H9 (cell line): ENCODE results near the gene RAB27B. TPM values are rescaled to one million over a fixed set of nuclear protein-coding genes. Genes with fewer than 3 reads are reported as not detected.

Experiments used
- DNase-seq: peaks from one replicate; pipeline ENCODE4 v3.0.0-alpha.2; 2017
- H2AFZ ChIP-seq: one replicate; pipeline ENCODE4 v1.6.1; 2013; ENCODE audit warnings: mild to moderate bottlenecking, low read length, control low read depth, moderate library complexity
- H2AK5ac ChIP-seq: 2 replicates; pipeline ENCODE4 v1.6.1; 2013; ENCODE audit warnings: low read length, control low read depth, mixed read lengths; ENCODE audit not compliant: insufficient read length
- H2BK120ac ChIP-seq: one replicate; pipeline ENCODE4 v1.6.1; 2013; ENCODE audit warnings: low read depth, mild to moderate bottlenecking, low read length, control low read depth, inconsistent platforms; ENCODE audit not compliant: poor library complexity, severe bottlenecking
- H2BK12ac ChIP-seq: 2 replicates; pipeline ENCODE4 v1.6.1; 2013; ENCODE audit warnings: low read length, control low read depth, mixed read lengths, low read depth; ENCODE audit not compliant: insufficient read length
- H2BK15ac ChIP-seq: 2 replicates; pipeline ENCODE4 v1.6.1; 2013; ENCODE audit warnings: low read depth, low read length, control low read depth
- H2BK20ac ChIP-seq: one replicate; pipeline ENCODE4 v1.6.1; 2013; ENCODE audit warnings: low read depth, mild to moderate bottlenecking, low read length, control low read depth, inconsistent platforms; ENCODE audit not compliant: poor library complexity, severe bottlenecking
- H2BK5ac ChIP-seq: 2 replicates; pipeline ENCODE4 v1.6.1; 2013; ENCODE audit warnings: low read length, control low read depth, mixed read lengths; ENCODE audit not compliant: insufficient read length
- H3K14ac ChIP-seq: 2 replicates; pipeline ENCODE4 v1.6.1; 2013; ENCODE audit warnings: low read length, control low read depth; ENCODE audit not compliant: insufficient read depth
- H3K18ac ChIP-seq: 2 replicates; pipeline ENCODE4 v1.6.1; 2013; ENCODE audit warnings: low read depth, mild to moderate bottlenecking, mixed read lengths, low read length, control low read depth; ENCODE audit not compliant: insufficient read length
- H3K23ac ChIP-seq: 2 replicates; pipeline ENCODE4 v1.6.1; 2013; ENCODE audit warnings: low read length, control low read depth, mixed read lengths, low read depth; ENCODE audit not compliant: insufficient read length
- H3K23me2 ChIP-seq: 2 replicates; pipeline ENCODE4 v1.6.1; 2013; ENCODE audit warnings: low read depth, mild to moderate bottlenecking, mixed read lengths, low read length, control low read depth; ENCODE audit not compliant: insufficient read length, poor library complexity, severe bottlenecking
- H3K27ac ChIP-seq: 2 replicates; pipeline ENCODE4 v1.5.1; 2013; ENCODE audit warnings: low read length, control low read depth, mixed read lengths, low read depth; ENCODE audit not compliant: insufficient read length
- H3K27me3 ChIP-seq: 2 replicates; pipeline ENCODE4 v1.6.1; 2013; ENCODE audit warnings: low read length, control low read depth, inconsistent platforms; ENCODE audit not compliant: insufficient read depth
- H3K4ac ChIP-seq: 2 replicates; pipeline ENCODE4 v1.6.1; 2013; ENCODE audit warnings: low read depth, mild to moderate bottlenecking, control low read depth, inconsistent platforms, low read length, moderate library complexity
- H3K4me1 ChIP-seq: 2 replicates; pipeline ENCODE4 v1.6.1; 2013; ENCODE audit warnings: low read length, control low read depth, inconsistent platforms; ENCODE audit not compliant: insufficient read depth
- H3K4me2 ChIP-seq: 2 replicates; pipeline ENCODE4 v1.6.1; 2013; ENCODE audit warnings: low read length, control low read depth, mixed read lengths; ENCODE audit not compliant: insufficient read length, insufficient read depth
- H3K56ac ChIP-seq: 2 replicates; pipeline ENCODE4 v1.6.1; 2013; ENCODE audit warnings: low read depth, mild to moderate bottlenecking, mixed read lengths, low read length, control low read depth; ENCODE audit not compliant: insufficient read length
- H3K79me1 ChIP-seq: 2 replicates; pipeline ENCODE4 v1.6.1; 2013; ENCODE audit warnings: low read depth, mild to moderate bottlenecking, moderate library complexity, low read length, control low read depth, inconsistent platforms; ENCODE audit not compliant: insufficient read depth, poor library complexity, severe bottlenecking
- H3K79me2 ChIP-seq: 2 replicates; pipeline ENCODE4 v1.6.1; 2013; ENCODE audit warnings: low read length, control low read depth, inconsistent platforms; ENCODE audit not compliant: insufficient read depth
- H3K9ac ChIP-seq: 2 replicates; pipeline ENCODE4 v1.6.1; 2013; ENCODE audit warnings: low read length, control low read depth, mixed read lengths; ENCODE audit not compliant: insufficient read length; ENCODE audit errors: extremely low read depth
- H3K9me3 ChIP-seq: one replicate; pipeline ENCODE4 v1.6.1; 2013; ENCODE audit warnings: low read depth, low read length, inconsistent platforms; ENCODE audit not compliant: control insufficient read depth
- H3T11ph ChIP-seq: one replicate; pipeline ENCODE4 v1.6.1; 2013; ENCODE audit warnings: mild to moderate bottlenecking, low read length, control low read depth, inconsistent platforms
- H4K20me1 ChIP-seq: one replicate; pipeline ENCODE4 v1.6.1; 2013; ENCODE audit not compliant: control insufficient read depth, insufficient read length, insufficient read depth
- H4K5ac ChIP-seq: 2 replicates; pipeline ENCODE4 v1.6.1; 2013; ENCODE audit warnings: low read depth, mild to moderate bottlenecking, mixed read lengths, low read length, control low read depth; ENCODE audit not compliant: insufficient read length
- H4K8ac ChIP-seq: replicated peaks from 2 replicates; pipeline ENCODE4 v1.6.1; 2013; ENCODE audit warnings: low read length, control low read depth, mixed read lengths, low read depth; ENCODE audit not compliant: insufficient read length
- H4K91ac ChIP-seq: 2 replicates; pipeline ENCODE4 v1.6.1; 2013; ENCODE audit warnings: low read depth, mild to moderate bottlenecking, moderate library complexity, mixed read lengths, low read length, control low read depth; ENCODE audit not compliant: insufficient read length
- H3K27ac Mint-ChIP-seq, 3 experiments: 2 replicates in 2 of 3; 3 replicates in 1 of 3; pipeline ENCODE4 v1.8.0; 2020 to 2021; ENCODE audit warnings: mixed read lengths in 3 of 3, mild to moderate bottlenecking in 1 of 3, moderate library complexity in 1 of 3
- H3K27me3 Mint-ChIP-seq: 2 replicates; pipeline ENCODE4 v1.8.0; 2021; ENCODE audit warnings: low read depth, mild to moderate bottlenecking, moderate library complexity, mixed read lengths
- H3K36me3 Mint-ChIP-seq, 3 experiments: 2 replicates in 2 of 3; 3 replicates in 1 of 3; pipeline ENCODE4 v1.8.0; 2020 to 2021; ENCODE audit warnings: low read depth in 3 of 3, mixed read lengths in 3 of 3; ENCODE audit not compliant: insufficient read depth in 1 of 3
- H3K4me1 Mint-ChIP-seq, 2 experiments: 2 replicates each; pipeline ENCODE4 v1.8.0; 2020; ENCODE audit warnings: mixed read lengths in 2 of 2
- H3K4me3 Mint-ChIP-seq, 2 experiments: 2 replicates in 1 of 2; 3 replicates in 1 of 2; pipeline ENCODE4 v1.8.0; 2020 to 2021; ENCODE audit warnings: mild to moderate bottlenecking in 2 of 2, mixed read lengths in 2 of 2, moderate library complexity in 1 of 2
- H3K9me3 Mint-ChIP-seq, 2 experiments: 2 replicates in 1 of 2; 3 replicates in 1 of 2; pipeline ENCODE4 v1.8.0; 2020; ENCODE audit warnings: mild to moderate bottlenecking in 2 of 2, mixed read lengths in 2 of 2, moderate library complexity in 1 of 2
- CTCF ChIP-seq: fragments of 200-600 bp; sonication (generic); conservative IDR thresholded peaks from 3 replicates; pipeline ENCODE4 v1.8.0; 2021; ENCODE audit warnings: antibody characterized with exemption, mild to moderate bottlenecking
- WGBS: extraction: QIAGEN DNeasy Blood & Tissue Kit; methylation state at CpG from one replicate; pipeline ENCODE4 v1.1.7; 2013; ENCODE audit warnings: missing lambda C conversion rate, low lambda C conversion rate, mixed read lengths; ENCODE audit not compliant: insufficient read length; ENCODE audit errors: extremely low coverage; 5-methylcytosine and 5-hydroxymethylcytosine counted together
- total RNA-seq: library from RNA; stranded (reverse); gene quantifications from 2 replicates; pipeline ENCODE4 v1.2.1, GENCODE V29; 2021

RAB27B gene
- total RNA-seq, 1 experiment from 2014 or later, result 0.15 TPM

DNA sequence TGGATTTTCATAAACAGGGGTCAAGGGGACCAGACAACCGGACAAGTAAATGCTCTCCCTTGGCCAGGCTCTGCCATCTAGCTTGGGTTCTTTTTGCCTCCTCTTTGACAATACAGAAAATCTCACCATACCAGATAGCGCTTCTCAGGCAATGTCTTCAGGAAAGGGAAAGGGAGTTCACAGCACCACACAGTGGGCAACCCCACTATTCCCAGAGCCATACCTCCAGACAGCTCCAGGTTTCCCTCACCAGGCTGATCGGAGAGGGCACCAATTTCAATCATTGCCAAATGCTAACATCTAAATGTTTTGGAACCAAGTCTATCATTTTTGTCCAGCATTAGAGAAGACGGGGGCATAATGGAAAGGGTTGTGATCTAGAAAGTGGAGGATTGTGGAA, 102.9 kb downstream of the RAB27B start:
- H3K9me3 Mint-ChIP-seq, result no peaks in the 10 kb centered on the region
- H4K91ac ChIP-seq, result no peak overlapping the region
- H3K4me3 Mint-ChIP-seq, result no peak overlapping the region
- no peaks in the 10 kb centered on the region for H3K4me1 ChIP-seq
- no peak overlapping the region for H3K14ac ChIP-seq
- no peaks in the 10 kb centered on the region for H3K4me1 Mint-ChIP-seq
- no peaks in the 10 kb centered on the region for H3K27me3 ChIP-seq
- no peak overlapping the region for H2BK120ac ChIP-seq
- H4K20me1 ChIP-seq, result no peaks in the 10 kb centered on the region
- WGBS, result no CpG with 5 or more reads among the region's 4 CpGs
- no peak overlapping the region for H2AFZ ChIP-seq
- no peak overlapping the region for H3K27ac Mint-ChIP-seq
- no peak overlapping the region for H2BK15ac ChIP-seq
- H3K18ac ChIP-seq, result no peak overlapping the region
- no peaks in the 10 kb centered on the region for H3K79me2 ChIP-seq
- H2BK20ac ChIP-seq, result no peak overlapping the region
- no peaks in the 10 kb centered on the region for H3K9me3 ChIP-seq
- TF ChIP-seq CTCF, result no peak; the same call in 2 of the 3 replicates
- no peak overlapping the region for H3T11ph ChIP-seq
- no peak overlapping the region for H3K27ac ChIP-seq
- H3K9ac ChIP-seq, result no peak overlapping the region
- H3K23me2 ChIP-seq, result no peaks in the 10 kb centered on the region
- no peaks in the 10 kb centered on the region for H3K27me3 Mint-ChIP-seq
- no peak overlapping the region for H3K56ac ChIP-seq
- H3K79me1 ChIP-seq, result no peaks in the 10 kb centered on the region
- no peak overlapping the region for H3K4ac ChIP-seq
- no peak overlapping the region for H4K5ac ChIP-seq
- no peak overlapping the region for H4K8ac ChIP-seq
- no peak overlapping the region for H3K23ac ChIP-seq
- no peak for DNase-seq
- H2BK12ac ChIP-seq, result no peak overlapping the region
- H2BK5ac ChIP-seq, result no peak overlapping the region
- no peaks in the 10 kb centered on the region for H3K36me3 Mint-ChIP-seq
- no peak overlapping the region for H2AK5ac ChIP-seq
- H3K4me2 ChIP-seq, result no peak overlapping the region
